ENCODE data around the gene JPH4.

JPH4 gene

DNA sequence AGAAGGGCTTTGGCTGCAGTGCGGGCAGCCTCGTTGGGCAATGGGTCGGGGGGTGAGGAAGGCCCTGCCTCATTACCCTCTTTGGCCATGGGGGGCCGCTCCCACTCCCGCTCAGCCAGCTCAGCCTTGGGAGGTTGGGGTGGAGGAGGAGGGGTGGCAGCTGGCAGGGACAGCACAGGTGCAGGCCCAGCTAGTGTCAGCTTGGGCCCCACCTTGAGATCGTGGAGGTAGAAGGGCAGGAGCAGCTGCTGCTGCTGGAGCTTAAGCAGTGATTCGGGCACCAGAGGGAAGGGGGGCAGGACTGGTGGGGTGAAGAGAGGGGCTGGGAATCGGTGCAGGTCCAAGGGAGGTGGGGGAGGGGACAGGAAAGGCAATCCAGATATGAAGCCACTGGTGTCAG is 53.0 kb downstream of the JPH4 start:
- Histone ChIP-seq H3K36me3 (ENCODE audit: insufficient read depth, low read length) (no peaks in the 10 kb centered on the region), H3K9ac (ENCODE audit: low read length) (no peak overlapping the region), H3K27ac (ENCODE audit: low read depth, low read length) (no peak overlapping the region), H3K4me1 (ENCODE audit: insufficient read depth, low read length) (no peaks in the 10 kb centered on the region), H3K4me3 (ENCODE audit: low read depth in 1 of 2, low read length in 2 of 2) (no peak overlapping the region), H3K27me3 (ENCODE audit: control insufficient read depth in 1 of 2, insufficient read depth in 2 of 2, low read length in 2 of 2) (no peaks in the 10 kb centered on the region), H3K9me3 (ENCODE audit: low read length) (no peaks in the 10 kb centered on the region)

- H3K4me3 ChIP-seq (ENCODE audit: low read depth in 1 of 2, low read length in 2 of 2) = no peak overlapping the region
- no peak overlapping the region for H3K9ac ChIP-seq (ENCODE audit: low read length)
- no peaks in the 10 kb centered on the region for H3K4me1 ChIP-seq (ENCODE audit: insufficient read depth, low read length)
- no peaks in the 10 kb centered on the region for H3K36me3 ChIP-seq (ENCODE audit: insufficient read depth, low read length)
- no peaks in the 10 kb centered on the region for H3K9me3 ChIP-seq (ENCODE audit: low read length)
- no peaks in the 10 kb centered on the region for H3K27me3 ChIP-seq (ENCODE audit: control insufficient read depth in 1 of 2, insufficient read depth in 2 of 2, low read length in 2 of 2)
- no peak overlapping the region for H3K27ac ChIP-seq (ENCODE audit: low read depth, low read length)
These were observed 53.6 kb downstream of the JPH4 start for GRCh38 chr14:23524954-23525353.

DNA sequence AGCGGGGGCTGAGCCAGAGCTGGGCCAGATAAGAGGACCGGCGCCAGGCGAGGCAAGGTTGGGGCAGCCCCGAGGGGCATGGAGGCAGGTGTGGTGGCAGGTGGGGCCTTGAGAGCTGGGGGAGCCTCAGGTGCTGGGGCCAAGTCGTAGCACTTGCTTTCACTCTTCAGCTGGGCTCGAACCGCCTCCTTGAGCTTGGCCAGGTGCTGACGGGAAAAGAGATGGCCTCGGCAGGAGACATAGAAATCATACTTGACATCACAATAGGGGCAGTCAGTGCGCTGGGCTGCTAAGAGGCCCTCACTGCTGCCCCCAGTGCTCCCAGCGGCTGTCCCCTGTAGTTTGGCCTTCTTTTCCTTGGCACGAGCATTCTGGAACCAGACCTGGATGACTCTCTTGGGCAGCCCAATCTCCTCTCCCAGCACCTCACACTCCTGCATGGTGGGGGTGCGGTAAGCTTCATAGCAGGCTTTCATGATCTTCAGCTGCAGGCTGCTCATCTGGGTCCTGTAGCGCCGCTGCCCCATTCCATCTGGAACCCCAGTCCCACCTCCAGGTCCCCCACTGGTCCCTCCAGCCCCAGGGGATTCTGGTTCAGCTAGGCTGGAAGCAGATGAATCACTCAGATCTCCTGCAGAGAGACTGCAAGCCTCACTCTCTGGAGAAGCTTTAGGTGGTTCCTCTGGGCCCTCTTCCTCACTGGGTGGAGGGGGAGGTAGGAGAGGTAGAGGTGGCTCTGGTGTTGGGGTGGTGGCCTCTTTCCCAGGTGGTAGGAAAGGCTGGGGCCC is 55.2 kb downstream of the JPH4 start:
- H3K36me3 ChIP-seq (ENCODE audit: insufficient read depth, low read length) = no peaks in the 10 kb centered on the region
- no peaks in the 10 kb centered on the region for H3K4me1 ChIP-seq (ENCODE audit: insufficient read depth, low read length)
- H3K27me3 ChIP-seq (ENCODE audit: control insufficient read depth in 1 of 2, insufficient read depth in 2 of 2, low read length in 2 of 2) = no peaks in the 10 kb centered on the region
- no peak overlapping the region for H3K4me3 ChIP-seq (ENCODE audit: low read depth in 1 of 2, low read length in 2 of 2)
- no peaks in the 10 kb centered on the region for H3K9me3 ChIP-seq (ENCODE audit: low read length)
- H3K27ac ChIP-seq (ENCODE audit: low read depth, low read length) = no peak overlapping the region
- H3K9ac ChIP-seq (ENCODE audit: low read length) = no peak overlapping the region

- no peak overlapping the region for H3K4me3 ChIP-seq (ENCODE audit: low read depth in 1 of 2, low read length in 2 of 2)
- H3K27ac ChIP-seq (ENCODE audit: low read depth, low read length) = no peak overlapping the region
- no peaks in the 10 kb centered on the region for H3K36me3 ChIP-seq (ENCODE audit: insufficient read depth, low read length)
- H3K9ac ChIP-seq (ENCODE audit: low read length) = no peak overlapping the region
- H3K4me1 ChIP-seq (ENCODE audit: insufficient read depth, low read length) = no peaks in the 10 kb centered on the region
- no peaks in the 10 kb centered on the region for H3K27me3 ChIP-seq (ENCODE audit: control insufficient read depth in 1 of 2, insufficient read depth in 2 of 2, low read length in 2 of 2)
- H3K9me3 ChIP-seq (ENCODE audit: low read length) = no peaks in the 10 kb centered on the region
These were observed 55.9 kb downstream of the JPH4 start for GRCh38 chr14:23522643-23523198.

DNA sequence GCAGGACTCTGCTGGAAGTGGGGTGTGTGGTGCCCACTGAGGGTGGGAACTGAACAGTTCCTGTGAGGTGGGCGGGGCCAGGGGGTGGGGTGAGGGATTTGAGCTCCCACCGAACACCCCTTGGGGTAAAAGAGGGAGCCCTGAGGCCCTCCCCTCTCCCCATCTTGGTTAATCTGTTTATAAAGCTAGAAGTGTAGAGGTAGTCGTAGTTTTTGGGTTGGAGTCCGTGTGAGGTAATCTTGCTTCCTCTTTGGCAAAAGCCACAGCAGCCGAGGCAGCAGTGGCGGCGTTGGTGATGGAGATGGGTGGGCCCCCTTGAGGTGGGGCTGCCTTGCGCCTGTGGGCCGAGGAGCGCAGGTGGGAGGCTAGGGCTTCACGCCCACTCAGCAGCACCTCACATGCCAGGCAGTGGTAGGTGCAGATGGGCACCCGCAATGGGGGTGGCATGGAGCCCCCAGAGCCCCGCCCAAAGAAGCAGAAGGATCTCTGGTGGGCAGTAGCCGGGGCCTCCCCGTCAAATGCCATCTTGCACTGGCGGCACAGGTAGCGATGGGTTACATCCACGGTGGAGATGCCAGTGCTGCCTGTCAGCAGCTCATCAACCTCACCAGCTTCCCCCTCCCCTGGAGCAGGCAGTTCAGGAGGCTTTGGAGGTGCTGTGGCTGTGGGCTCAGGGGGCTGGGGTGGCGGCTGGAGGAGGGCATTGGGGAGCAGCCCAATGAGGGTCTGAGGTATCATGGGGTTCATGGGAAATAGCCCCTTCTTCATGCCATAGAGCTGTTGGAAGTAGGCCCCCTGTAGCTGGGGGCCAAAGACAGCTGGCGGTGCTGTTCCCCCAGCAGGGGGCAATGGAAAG is 56.6 kb downstream of the JPH4 start:
- H3K27ac ChIP-seq (ENCODE audit: low read depth, low read length) = no peak overlapping the region
- H3K27me3 ChIP-seq (ENCODE audit: control insufficient read depth in 1 of 2, insufficient read depth in 2 of 2, low read length in 2 of 2) = no peaks in the 10 kb centered on the region
- no peaks in the 10 kb centered on the region for H3K4me1 ChIP-seq (ENCODE audit: insufficient read depth, low read length)
- no peak overlapping the region for H3K9ac ChIP-seq (ENCODE audit: low read length)
- H3K36me3 ChIP-seq (ENCODE audit: insufficient read depth, low read length) = no peaks in the 10 kb centered on the region
- no peak overlapping the region for H3K4me3 ChIP-seq (ENCODE audit: low read depth in 1 of 2, low read length in 2 of 2)
- no peaks in the 10 kb centered on the region for H3K9me3 ChIP-seq (ENCODE audit: low read length)

- H3K27ac ChIP-seq (ENCODE audit: low read depth, low read length) = no peak overlapping the region
- no peaks in the 10 kb centered on the region for H3K9me3 ChIP-seq (ENCODE audit: low read length)
- H3K27me3 ChIP-seq (ENCODE audit: control insufficient read depth in 1 of 2, insufficient read depth in 2 of 2, low read length in 2 of 2) = no peaks in the 10 kb centered on the region
- no peaks in the 10 kb centered on the region for H3K4me1 ChIP-seq (ENCODE audit: insufficient read depth, low read length)
- no peak overlapping the region for H3K4me3 ChIP-seq (ENCODE audit: low read depth in 1 of 2, low read length in 2 of 2)
- no peak overlapping the region for H3K9ac ChIP-seq (ENCODE audit: low read length)
- H3K36me3 ChIP-seq (ENCODE audit: insufficient read depth, low read length) = no peaks in the 10 kb centered on the region
These were observed 57.6 kb downstream of the JPH4 start for GRCh38 chr14:23520899-23521533.

GRCh38 chr14:23518709-23519108 is 59.9 kb downstream of the JPH4 start:
- Histone ChIP-seq H3K27ac (ENCODE audit: low read depth, low read length) (no peak overlapping the region), H3K9ac (ENCODE audit: low read length) (no peak overlapping the region), H3K27me3 (ENCODE audit: control insufficient read depth in 1 of 2, insufficient read depth in 2 of 2, low read length in 2 of 2) (no peaks in the 10 kb centered on the region), H3K4me1 (ENCODE audit: insufficient read depth, low read length) (peaks cover 10% of the 10 kb centered on the region), H3K36me3 (ENCODE audit: insufficient read depth, low read length) (no peaks in the 10 kb centered on the region), H3K9me3 (ENCODE audit: low read length) (no peaks in the 10 kb centered on the region), H3K4me3 (ENCODE audit: low read depth in 1 of 2, low read length in 2 of 2) (no peak overlapping the region)
